Keratinocyte (primary cell): Measurements from ENCODE around the gene FAM50A.

ENCODE experiments used
- EZH2 ChIP-seq: IDR thresholded peaks from one replicate; pipeline ENCODE4 v1.6.1; 2012; ENCODE audit warnings: inconsistent platforms, mild to moderate bottlenecking, low read length, moderate library complexity
- TF ChIP-seq, protein P1 (sequence below), 3 experiments: IDR thresholded peaks in 1 of 3; conservative IDR thresholded peaks in 1 of 3; optimal IDR thresholded peaks in 1 of 3; 2 replicates in 2 of 3; 3 replicates in 1 of 3; pipeline versions ENCODE3 to v1.5.1; 2011; ENCODE audit warnings: low read length in 3 of 3, mild to moderate bottlenecking in 3 of 3, moderate library complexity in 2 of 3, control low read depth in 1 of 3, inconsistent platforms in 1 of 3; ENCODE audit not compliant: insufficient read depth in 2 of 3; ENCODE audit errors: extremely low read depth in 1 of 3

DNA sequence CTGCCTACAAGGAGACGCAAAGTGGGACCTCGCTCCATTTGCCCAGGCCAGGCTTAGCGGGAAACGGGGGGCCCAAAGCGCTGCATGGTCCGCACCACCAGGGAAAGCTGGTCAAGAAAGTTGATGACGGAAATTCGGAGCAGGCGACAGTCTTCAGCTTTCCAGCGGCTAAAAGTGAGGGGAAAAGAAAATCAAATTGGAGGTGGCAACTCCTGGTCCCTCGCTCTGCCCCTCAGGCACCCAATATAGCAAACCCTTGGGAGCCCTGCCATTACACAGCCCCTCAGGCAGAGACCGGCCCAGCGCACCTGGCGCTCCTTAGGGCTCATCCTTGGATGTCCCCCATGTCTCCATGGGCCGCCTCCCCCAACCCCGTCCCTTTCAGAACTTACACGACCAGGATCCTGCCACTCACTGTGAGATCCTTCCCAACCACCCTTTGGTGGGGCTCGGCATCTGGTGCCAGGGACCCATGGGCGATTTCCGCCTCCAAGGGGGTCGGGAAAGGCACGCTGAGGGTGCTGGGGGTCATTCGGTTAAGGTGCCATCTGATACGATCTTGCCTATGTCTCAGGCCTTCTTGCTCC is 34.0 kb downstream of the FAM50A start:
- TF ChIP-seq, protein P1, sequence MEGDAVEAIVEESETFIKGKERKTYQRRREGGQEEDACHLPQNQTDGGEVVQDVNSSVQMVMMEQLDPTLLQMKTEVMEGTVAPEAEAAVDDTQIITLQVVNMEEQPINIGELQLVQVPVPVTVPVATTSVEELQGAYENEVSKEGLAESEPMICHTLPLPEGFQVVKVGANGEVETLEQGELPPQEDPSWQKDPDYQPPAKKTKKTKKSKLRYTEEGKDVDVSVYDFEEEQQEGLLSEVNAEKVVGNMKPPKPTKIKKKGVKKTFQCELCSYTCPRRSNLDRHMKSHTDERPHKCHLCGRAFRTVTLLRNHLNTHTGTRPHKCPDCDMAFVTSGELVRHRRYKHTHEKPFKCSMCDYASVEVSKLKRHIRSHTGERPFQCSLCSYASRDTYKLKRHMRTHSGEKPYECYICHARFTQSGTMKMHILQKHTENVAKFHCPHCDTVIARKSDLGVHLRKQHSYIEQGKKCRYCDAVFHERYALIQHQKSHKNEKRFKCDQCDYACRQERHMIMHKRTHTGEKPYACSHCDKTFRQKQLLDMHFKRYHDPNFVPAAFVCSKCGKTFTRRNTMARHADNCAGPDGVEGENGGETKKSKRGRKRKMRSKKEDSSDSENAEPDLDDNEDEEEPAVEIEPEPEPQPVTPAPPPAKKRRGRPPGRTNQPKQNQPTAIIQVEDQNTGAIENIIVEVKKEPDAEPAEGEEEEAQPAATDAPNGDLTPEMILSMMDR (optimal IDR thresholded peaks at IDR 0.05 in 1 of 3, IDR thresholded peaks at IDR 0.05 in 1 of 3, conservative IDR thresholded peaks at IDR 0.05 in 1 of 3; ENCODE audit: extremely low read depth in 1 of 3, insufficient read depth in 2 of 3, low read length in 3 of 3), result no peak
- no peak for TF ChIP-seq EZH2
